ENCODE data around the gene CD207. TPM values are rescaled to one million over a fixed set of nuclear protein-coding genes. Genes with fewer than 3 reads are reported as not detected.

The CD207 gene
- total RNA-seq, 4 donors from 2014 or later = not detected

DNA sequence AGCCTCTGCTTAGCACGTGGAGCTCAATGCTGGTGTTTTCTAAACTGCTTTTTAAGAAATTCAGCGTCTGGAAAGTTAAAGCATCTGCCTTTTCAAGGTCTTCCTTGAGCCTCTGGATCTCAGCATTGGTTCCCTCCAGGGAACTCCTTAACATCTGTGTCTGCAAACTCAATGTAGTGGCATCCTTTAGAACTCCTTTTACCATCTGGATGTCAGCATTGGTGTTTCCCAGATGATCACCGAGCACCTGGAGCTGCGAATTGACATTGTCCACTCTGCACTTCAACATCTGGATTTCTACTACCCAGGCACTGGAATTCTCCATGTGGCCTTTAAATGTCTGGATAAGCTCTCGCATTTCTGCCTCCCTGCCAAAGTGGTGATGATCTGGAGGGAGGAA, 18.9 kb downstream of the CD207 start:
- in situ Hi-C loops (cut with MboI; ENCODE audit: low sequenced_read_pairs in 4 of 4) = no loop called here
- intact Hi-C loops (cut with DNase I; ENCODE audit: low total_unique reads) = no loop called here
- no peak for ATAC-seq
- Histone ChIP-seq H3K36me3 (no peaks in the 10 kb centered on the region), H3K4me3 (no peak overlapping the region), H3K9me3 (no peaks in the 10 kb centered on the region), H3K4me1 (no peaks in the 10 kb centered on the region), H3K27ac (no peak overlapping the region), H3K27me3 (peaks cover 0 to 4% (median 0%) of the 10 kb centered on the region in 3 donors)
- DNase-seq = no peak
- no peak for TF ChIP-seq POLR2A (IDR thresholded peaks at IDR 0.05)
- TF ChIP-seq, protein P1, sequence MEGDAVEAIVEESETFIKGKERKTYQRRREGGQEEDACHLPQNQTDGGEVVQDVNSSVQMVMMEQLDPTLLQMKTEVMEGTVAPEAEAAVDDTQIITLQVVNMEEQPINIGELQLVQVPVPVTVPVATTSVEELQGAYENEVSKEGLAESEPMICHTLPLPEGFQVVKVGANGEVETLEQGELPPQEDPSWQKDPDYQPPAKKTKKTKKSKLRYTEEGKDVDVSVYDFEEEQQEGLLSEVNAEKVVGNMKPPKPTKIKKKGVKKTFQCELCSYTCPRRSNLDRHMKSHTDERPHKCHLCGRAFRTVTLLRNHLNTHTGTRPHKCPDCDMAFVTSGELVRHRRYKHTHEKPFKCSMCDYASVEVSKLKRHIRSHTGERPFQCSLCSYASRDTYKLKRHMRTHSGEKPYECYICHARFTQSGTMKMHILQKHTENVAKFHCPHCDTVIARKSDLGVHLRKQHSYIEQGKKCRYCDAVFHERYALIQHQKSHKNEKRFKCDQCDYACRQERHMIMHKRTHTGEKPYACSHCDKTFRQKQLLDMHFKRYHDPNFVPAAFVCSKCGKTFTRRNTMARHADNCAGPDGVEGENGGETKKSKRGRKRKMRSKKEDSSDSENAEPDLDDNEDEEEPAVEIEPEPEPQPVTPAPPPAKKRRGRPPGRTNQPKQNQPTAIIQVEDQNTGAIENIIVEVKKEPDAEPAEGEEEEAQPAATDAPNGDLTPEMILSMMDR (IDR thresholded peaks at IDR 0.05 in 4 of 5, conservative IDR thresholded peaks at IDR 0.05 in 1 of 5) = no peak

DNA sequence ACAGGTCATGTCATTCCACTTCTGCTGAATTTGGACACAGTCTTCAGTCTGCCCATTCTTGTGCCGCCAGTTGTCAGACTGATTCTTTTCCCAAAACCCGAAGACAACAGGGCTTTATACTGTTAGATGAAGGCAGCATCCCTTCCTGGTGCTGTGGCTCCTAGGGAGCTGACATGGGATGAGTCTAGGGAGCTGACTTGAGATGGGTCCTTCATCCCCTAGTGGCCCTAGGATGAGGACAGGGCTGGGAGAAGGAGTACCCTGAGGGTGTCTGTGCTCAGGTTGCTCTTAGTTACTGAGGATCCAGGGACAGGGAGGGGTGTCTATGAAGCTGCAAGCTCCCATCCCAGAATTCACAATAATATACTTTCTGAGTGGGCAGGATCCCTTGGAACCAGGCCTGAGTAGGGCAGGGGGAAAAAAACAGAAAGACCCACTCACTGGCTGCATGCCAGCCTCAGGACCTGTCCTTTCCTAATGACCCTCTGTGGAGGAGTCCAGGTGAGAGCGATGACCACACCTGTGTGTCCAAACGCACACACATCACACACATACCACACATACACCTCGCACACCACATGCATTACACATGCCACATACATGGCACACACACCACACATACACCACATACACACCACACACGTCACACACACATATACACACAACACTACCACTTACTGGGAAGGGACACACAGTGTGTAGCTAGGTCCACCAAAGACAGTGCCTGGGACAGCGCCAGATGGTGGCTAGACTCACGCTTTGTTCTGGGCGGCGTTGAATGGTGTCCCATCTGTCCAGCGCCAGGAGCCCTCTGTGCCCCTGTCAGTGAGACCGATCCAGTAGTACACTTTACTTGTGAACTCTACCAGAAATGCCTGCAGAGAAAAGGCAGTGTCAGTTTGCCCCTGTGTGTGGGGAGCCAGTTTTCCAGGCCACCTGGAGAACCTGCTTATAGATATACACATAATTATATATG, 26.3 kb downstream of the CD207 start:
- in situ Hi-C loops (cut with MboI; ENCODE audit: low sequenced_read_pairs in 4 of 4) = no loop called here
- no peaks in the 10 kb centered on the region for H3K4me1 ChIP-seq
- no peak overlapping the region for H3K27ac ChIP-seq
- ATAC-seq (no peak), DNase-seq (no peak)
- TF ChIP-seq, protein P1 (IDR thresholded peaks at IDR 0.05 in 4 of 5, conservative IDR thresholded peaks at IDR 0.05 in 1 of 5) = no peak
- no peak for TF ChIP-seq POLR2A (IDR thresholded peaks at IDR 0.05)
- H3K36me3 ChIP-seq = no peaks in the 10 kb centered on the region
- intact Hi-C loops (cut with DNase I; ENCODE audit: low total_unique reads) = no loop called here
- H3K9me3 ChIP-seq = no peaks in the 10 kb centered on the region
- H3K27me3 ChIP-seq = no peaks in the 10 kb centered on the region
- H3K4me3 ChIP-seq = no peak overlapping the region

DNA sequence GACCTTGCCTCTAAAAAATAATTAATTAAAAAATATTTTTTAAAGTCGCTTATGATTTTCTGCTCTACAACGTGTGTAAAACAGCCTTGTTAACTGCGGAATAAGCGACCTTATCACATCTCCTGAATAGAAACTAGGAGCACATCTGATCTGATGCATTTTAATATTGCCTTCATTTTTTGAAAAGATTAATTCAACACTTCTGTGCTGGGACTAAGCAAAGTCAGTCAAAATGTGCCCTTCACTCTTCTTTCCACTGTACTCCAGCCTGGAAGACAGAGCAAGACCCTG, 27.8 kb downstream of the CD207 start:
- H3K9me3 ChIP-seq = no peaks in the 10 kb centered on the region
- H3K27me3 ChIP-seq = no peaks in the 10 kb centered on the region
- no peak overlapping the region for H3K4me3 ChIP-seq
- H3K4me1 ChIP-seq = no peaks in the 10 kb centered on the region
- intact Hi-C loops (cut with DNase I; ENCODE audit: low total_unique reads) (no loop called here), in situ Hi-C loops (cut with MboI; ENCODE audit: low sequenced_read_pairs in 4 of 4) (no loop called here)
- no peak for TF ChIP-seq POLR2A (IDR thresholded peaks at IDR 0.05)
- TF ChIP-seq, protein P1 (IDR thresholded peaks at IDR 0.05 in 4 of 5, conservative IDR thresholded peaks at IDR 0.05 in 1 of 5) = no peak
- DNase-seq = no peak
- no peaks in the 10 kb centered on the region for H3K36me3 ChIP-seq
- H3K27ac ChIP-seq = no peak overlapping the region
- ATAC-seq = no peak

DNA sequence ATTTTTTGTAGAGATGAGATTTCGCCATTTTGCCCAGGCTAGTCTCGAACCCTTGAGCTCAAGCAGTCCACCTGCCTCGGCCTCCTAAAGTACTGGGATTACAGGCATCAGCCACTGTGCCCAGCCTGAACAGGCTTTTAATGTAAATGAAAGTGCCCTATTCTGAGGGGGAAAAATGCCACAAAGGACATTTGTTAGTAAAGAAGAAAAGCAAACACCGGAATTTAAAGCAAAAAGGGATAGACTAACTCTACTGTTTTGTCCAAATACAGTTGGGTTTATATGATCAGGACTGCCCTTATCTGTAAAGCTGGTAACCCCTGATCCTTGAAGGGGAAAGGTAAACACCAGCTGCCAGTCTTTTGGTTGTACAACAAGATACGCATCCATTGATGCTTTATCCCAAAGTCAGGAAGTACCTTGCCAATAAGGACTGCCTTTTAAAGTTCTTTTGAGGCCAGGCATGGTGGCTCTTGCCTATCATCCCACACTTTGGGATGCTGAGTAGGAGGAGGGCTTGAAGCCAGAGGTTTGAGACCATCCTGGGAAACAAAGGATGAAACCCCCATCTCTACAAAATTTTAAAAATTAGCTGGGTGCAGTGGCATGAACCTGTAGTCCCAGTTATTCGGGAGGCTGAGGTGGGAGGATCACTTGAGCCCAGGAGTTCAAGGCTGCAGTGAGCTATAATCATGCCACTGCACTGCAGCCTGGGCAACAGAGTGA, 28.4 kb downstream of the CD207 start:
- no peak overlapping the region for H3K27ac ChIP-seq
- H3K4me3 ChIP-seq = no peak overlapping the region
- in situ Hi-C loops (cut with MboI; ENCODE audit: low sequenced_read_pairs in 4 of 4) (no loop called here), intact Hi-C loops (cut with DNase I; ENCODE audit: low total_unique reads) (no loop called here)
- no peaks in the 10 kb centered on the region for H3K36me3 ChIP-seq
- ATAC-seq (no peak), DNase-seq (no peak)
- no peaks in the 10 kb centered on the region for H3K27me3 ChIP-seq
- H3K9me3 ChIP-seq = no peaks in the 10 kb centered on the region
- no peak for TF ChIP-seq POLR2A (IDR thresholded peaks at IDR 0.05)
- TF ChIP-seq, protein P1 (IDR thresholded peaks at IDR 0.05 in 4 of 5, conservative IDR thresholded peaks at IDR 0.05 in 1 of 5) = no peak
- no peaks in the 10 kb centered on the region for H3K4me1 ChIP-seq

Data from gastrocnemius medialis (tissue), 4 donors.